OCI-M1 (cell line): Measurements from ENCODE around the gene PRKG1.
A peak's percentile ranks its signal among the peaks of the same experiment; 100 is the strongest.

Experiments used
- DNase-seq: peaks from one replicate; lab custom pipeline; 2025; lab: John Stamatoyannopoulos, UW

Gene PRKG1

DNA sequence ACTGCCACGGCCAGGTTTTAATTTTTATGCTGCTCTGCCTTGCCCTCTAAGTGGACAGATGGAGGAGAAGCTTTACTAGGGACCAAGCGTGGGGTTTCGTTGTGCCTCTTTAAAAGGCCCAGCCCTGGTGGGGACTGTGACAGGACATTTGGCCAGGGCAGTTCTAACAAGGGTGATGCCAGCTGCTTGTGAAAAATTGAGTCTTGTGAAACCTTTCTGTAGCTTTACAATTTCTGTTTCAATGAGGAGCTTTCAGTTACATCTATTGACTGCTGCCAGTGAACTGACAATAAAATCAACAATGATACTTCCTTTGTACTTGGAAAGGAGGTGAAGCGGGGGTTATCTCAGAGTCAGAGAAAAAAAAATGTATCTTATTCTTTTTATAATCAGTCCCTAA lies 858.2 kb downstream of the PRKG1 start:
- DNase-seq: no peak

DNA sequence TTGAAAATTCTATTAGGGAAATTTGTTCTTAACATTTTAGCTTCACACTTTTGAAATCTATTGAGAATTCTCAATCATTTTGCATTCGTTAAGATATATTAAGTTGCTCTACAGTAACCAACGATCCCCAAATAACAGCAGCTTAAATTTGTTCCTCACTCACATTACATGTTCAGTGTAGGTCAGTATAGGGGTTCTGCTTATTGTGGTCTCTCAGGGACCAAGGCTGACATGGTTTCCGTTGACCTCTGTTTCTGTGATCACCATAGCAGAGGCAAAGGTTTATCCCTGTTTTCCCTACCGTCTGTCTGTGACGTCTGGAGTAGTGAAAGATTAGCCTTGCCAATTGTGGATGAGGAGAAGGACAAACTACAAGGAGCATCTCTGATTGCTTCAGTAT lies 860.1 kb downstream of the PRKG1 start:
- no peak for DNase-seq

DNA sequence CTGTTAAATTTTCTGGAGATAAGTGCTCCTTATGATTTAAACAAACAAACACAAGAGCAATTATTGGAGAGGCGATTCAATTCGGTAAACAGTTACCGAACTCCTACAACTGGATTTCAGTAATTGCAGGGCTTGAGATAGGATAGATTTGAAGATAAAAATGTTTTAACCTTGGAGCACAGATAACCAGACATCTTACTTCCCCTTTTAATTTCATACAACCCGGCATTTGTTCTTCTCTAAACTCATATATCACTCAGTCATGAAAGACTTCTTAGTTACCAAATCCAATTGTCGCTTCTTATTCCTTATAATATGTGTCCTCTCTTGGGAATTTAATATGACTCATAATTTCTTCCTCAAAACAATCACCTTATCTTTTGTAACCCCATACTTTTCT lies 861.1 kb downstream of the PRKG1 start:
- peak; percentile 77 for DNase-seq

DNA sequence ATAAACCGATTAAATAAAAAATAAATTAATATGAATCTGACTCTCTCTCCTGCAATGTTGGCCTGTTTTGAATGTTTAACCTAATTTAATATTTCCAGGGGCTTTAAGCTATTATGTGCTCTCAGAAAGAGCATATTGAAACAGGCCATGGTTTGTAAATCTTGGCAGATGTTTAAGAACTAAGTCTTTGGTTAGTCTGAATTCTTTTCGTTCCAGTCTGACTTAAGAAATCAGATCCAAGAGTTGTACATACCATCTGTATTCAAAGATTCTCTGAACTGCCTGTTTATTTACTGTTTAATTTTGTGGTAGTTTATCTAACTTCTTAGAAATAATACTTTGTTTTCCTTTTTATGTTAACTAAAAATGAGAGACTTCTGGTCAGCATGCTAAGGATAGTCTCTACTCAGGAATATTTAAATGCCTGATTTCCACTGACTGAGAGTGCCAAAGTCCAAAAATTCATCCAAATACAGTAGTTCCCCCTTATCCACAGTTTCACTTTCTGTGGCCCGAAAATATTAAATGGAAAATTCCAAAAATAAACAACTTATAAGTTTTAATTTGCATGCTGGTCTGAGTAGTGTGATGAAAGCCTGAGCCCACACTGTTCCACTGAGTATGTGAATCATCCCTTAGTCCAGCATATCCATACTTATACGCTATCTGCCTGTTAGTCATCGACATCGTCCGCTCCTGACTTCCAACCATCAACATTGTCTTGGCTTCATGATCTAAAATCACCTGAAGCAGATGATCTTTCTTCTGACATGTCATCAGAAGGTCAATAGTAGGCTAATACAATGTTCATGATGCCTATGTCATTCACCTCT lies 863.2 kb downstream of the PRKG1 start:
- DNase-seq: no peak

DNA sequence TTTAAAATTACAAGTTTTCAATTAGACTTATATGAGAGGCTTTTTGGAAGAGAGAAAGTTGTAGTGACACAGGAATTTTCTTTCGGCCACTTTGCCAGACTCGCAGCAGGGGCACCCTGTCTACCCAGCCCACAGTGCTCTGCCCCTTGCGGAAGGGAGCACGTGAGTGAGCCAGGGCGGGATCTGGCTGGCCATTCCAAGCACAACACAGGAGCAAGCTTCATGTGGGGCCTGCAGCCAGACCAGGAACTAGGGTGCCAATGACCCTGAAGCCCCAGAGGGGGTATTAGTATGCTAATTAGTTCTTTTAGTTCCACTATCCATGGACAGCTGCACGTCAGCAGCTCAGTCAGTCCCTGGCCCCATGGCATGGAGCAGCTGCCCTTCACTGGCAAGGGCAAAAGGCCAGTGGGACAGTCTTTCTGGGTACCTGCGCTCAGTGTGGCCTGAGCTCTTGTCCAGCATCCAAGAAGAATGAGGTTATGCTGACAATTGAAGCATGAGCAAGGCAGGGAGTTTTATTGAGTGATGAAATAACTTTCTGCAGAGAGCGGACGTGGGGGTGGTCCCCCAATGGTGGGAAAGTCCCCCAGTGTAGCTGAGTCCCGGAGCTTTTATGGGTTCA lies 876.2 kb downstream of the PRKG1 start:
- no peak for DNase-seq

DNA sequence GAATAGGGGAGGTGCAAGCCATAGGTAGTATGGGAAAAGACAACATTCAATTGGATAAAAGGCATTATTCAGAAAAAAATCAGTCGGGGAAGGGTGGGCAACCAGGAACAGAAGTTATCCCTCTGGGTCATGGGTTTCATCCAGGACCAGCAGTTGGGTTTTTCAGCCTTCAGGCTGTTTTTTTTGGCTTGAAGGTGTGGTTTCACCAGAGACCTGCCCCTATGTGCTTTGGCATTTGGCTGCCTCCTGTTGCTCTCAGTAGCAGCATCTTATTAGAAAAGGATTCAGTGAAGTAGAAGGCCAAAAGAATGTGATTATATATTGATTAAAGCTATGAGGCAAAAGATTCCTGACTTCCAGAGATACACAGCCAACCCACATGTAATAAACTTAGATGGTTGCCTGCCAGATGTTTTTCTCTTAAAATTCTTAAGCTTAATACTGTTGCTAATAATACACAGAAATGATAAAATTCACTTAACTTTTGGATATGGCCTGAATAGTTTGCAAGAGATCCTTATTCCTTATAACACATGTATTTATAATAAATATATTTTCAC lies 876.8 kb downstream of the PRKG1 start:
- DNase-seq: no peak

DNA sequence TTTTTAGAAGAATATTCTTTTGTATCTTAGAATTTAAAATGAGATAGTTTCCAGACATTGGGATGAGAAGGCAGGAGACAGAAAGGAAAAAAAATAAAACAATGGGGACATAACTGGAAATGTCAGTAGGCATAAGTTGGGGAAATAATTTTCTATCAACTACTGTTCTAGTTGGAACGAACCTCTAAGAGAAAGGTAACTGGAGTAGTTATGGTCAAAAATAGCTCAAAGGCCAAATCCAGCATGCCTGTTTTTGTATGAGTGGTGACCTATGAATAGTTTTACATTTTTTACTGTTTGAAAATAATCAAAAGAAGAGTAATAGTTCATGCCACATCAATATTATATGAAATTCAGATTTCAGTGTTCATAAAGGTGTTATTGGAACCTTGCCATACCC lies 877.3 kb downstream of the PRKG1 start:
- DNase-seq: no peak

DNA sequence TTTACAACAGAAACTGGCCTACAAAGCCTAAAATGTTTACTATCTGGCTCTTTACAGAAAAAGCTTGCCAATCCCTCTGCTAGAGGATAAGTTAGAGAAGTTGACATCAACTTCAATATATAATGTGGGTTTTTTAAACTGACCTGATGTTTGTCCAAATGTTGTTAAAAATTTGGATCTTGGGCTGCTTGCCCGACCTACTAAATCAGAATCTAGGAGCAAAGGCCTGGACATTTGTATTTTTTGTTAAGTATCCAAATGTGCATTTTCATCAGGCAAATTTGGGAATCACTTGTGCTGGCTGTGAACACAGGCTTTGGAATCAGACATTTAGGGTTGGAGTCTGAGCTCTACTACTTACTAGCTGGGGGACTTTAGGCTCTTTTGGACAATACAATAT lies 877.8 kb downstream of the PRKG1 start:
- no peak for DNase-seq

DNA sequence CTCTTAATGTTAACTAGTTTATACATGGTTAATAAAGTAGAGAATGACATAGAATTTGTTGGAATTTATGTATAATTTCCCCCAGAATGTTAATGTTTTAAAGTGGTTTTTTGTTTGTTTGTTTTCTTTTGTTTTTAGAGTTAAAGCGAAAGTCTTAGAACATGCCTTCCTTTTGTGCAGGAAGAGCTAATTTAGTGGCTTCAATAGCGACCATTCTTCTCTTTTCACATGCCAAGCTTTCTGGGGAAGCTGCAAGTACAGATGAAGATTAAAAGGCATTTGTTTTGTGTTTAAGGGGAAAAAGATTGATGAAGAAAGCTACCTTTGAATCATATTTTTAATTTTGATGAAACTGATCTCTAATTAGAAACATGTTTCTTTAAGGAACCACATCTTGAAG lies 881.4 kb downstream of the PRKG1 start:
- DNase-seq: no peak

DNA sequence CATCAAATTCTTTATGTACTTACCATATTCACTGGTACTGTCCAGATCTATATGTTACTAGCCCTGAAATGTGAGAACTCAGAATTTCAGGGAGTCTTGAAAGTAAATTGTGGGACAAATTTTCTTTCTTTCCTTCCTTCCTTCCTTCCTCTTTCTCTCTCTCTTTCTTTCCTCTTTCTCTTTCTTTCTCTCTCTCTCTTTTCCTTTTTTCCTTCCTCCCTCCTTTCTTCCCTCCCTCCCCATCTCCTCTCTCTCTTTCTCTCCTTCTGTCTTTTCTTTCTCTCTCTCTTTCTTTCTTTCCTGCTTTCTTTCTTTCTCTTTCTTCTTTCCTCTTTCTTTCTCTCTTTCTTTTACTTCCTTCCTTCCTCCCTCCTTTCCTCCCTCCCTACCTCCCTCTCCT lies 882.5 kb downstream of the PRKG1 start:
- no peak for DNase-seq

DNA sequence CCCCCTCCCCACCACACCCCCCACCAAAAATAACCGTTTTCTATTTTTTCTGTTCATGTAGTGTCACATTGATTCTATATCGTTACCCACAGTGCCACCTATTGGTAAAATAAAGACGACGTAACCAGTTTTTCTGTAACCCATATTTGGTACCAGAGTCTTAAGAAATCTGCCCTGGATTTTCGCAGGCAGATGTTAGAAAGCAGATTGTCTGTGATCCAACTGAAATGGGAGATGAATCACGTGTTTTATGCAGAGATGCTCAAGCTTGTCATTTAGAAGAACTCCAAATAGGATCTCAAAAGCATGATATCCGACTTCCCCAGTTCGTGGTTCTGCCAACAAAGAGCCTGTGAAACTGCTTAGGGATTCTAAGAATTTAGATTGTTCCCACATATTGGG lies 886.2 kb downstream of the PRKG1 start:
- DNase-seq: peak; percentile 80

DNA sequence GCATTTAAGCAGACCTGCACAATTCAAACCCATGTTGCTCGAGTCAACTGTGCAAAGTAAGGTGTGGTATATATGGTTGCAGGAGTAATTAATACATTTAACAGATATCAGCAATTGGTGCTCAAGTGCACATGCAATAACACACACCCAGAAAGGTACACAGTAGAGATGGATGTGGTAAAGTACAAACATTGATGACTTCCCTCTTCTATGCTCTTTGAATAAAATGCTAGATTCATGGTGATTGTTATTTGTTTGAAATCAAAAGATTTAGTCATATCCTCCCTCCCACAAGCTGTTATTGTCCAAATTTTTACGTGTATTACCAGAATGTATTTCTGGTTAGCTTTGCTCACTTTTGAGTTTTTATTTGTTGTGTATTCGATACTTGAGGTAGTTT lies 887.1 kb downstream of the PRKG1 start:
- no peak for DNase-seq

DNA sequence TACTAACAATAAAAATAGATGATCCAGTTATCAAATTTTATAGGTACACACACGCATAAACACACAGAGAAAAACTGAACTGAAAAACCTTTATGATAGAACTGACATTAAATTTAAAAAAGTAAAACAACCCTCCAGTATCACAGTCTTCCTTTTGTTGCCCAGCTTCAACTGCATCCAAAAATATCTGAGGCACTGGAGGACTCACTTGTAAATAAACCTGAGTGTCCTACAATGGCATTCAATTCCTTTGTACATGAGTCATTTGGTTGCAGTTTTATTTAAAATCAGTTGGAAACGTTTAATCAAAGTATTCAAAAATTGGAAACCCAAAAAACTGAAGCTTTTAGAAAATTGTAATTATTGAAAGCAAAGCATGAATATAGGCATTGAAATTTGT lies 890.3 kb downstream of the PRKG1 start:
- DNase-seq: no peak

DNA sequence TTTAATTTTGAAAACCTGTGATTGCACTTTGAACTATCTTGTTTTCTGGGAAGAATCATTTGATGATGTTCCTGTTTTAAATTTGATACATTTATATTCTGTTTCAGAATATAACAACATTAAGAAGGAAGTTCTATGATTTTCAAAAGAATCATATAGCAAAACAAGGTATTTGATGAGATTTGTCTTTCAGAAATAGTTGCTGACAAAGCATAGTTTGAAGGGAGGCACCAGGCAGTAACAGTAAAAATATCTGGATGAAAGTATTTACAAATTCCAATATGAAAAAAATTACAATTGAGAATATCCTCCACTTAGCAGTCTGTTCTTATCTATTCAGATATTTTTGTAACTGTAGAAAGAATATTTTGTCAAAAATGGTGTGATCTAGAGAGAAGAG lies 891.2 kb downstream of the PRKG1 start:
- DNase-seq: no peak

DNA sequence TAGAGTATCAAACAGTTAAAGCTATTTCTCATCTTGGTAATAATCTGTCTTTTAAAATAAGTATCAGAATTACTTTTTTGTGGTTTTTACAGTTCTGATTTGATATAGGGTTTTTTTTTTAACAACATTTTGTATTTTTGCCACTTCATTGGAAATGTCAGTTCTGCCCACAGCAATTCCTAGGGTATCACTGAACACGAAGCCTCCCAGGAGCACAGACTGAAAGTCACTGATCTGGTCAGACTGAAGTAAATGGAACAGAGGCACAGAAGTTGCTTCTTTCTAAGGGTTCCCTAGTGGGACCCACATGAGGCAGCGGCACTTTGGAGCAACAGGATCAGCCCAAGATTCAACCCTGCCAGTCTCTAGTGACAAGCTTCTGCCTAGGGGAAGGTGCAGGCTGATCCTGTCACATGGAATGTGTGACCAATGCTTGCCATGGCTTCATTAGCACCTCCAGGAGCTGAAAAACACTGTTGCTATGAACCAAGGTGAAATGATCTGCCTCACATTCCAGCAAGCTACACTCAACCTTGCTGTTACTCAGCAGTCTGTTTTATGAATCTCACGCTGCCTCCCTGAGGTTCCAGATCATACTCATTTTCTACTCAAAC lies 898.6 kb downstream of the PRKG1 start:
- DNase-seq: no peak

DNA sequence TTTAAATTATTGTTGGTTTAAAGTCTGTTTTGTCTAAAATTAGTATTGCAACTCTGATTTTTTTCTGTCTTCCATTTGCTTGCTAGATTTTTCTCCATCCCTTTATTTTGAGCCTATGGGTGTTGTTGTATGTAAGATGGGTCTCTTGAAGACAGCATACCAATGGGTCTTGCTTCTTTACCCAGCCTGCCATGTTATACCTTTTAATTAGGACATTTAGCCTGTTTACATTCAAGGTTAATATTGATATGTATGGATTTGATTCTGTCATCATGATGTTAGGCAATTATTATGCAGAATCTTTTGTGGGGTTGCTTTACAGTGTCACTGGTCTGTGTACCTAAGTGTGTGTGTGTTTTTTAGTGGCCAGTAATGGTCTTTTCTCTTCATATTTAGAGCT lies 906.5 kb downstream of the PRKG1 start:
- no peak for DNase-seq

DNA sequence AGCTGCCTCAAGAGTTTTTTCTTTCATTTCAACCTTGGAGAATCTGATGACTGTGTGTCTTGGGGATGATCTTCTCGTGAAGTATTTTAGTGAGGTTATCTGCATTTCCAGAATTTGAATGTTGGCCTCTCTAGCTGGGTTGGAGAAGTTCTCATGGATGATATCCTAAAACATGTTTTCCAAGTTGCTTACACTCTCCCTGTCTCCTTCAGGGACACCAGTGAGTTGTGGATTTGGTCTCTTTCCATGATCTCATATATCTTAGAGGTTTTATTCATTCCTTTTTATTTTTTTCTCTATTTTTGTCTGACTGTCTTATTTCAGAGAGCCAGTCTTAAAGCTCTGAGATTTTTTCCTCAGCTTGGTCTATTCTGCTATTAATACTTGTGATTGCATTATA lies 907.4 kb downstream of the PRKG1 start:
- no peak for DNase-seq

DNA sequence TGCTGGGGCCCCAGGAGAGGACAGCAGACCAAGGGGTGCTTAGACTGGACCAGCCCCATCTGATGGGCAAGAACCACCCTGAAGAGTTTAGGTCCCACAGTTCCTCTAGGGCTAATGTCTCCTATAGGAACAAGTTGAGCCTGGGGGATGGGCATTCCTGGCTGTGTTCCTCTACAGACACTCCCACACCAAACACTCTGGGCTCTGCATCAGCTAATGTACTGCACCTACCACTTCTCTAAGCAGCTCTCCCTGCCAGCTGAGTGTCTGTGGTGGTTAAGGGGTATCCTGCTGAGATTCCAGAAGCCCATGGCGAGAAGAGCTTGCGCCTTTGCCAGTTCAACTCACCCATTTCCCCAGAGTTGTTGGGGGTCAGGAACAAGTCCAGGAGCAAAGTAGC lies 909.2 kb downstream of the PRKG1 start:
- DNase-seq: no peak

DNA sequence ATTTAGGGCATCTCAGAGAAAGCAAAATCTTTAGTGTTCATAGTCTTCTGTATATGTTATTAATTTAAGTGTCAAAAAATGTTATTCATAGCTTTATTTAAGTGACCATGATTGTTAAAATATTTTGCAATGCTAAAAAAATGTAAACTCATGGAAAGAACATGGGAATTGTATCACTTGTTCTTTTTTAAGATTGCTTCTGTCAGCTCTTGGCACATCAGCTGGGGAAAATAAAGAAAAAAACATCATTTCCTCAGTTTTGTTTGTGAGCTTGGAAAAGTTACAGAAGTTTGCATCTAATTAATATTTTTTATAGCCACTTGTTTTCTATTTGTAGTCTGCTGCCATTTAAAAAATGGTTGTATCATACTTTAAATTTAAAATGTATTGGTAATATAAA lies 911.0 kb downstream of the PRKG1 start:
- DNase-seq: no peak

DNA sequence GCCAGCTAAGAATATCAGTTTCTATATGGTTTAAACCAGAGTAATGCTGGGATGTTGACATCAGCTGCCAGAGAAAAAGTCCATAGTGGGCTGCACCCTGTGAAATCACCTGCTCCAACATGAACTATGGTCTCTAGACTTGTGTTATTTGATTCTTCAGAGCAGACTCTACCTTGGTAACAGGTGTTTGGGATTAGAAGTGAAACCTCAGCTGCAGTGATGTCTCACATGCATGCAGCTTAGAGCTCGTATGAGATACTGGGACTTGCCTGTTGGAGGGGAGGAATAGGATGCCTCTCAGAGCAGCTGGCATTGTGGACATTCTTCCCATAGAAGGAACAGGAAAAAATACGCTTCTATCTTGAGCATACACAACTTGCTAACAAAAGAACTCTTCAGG lies 912.2 kb downstream of the PRKG1 start:
- no peak for DNase-seq

DNA sequence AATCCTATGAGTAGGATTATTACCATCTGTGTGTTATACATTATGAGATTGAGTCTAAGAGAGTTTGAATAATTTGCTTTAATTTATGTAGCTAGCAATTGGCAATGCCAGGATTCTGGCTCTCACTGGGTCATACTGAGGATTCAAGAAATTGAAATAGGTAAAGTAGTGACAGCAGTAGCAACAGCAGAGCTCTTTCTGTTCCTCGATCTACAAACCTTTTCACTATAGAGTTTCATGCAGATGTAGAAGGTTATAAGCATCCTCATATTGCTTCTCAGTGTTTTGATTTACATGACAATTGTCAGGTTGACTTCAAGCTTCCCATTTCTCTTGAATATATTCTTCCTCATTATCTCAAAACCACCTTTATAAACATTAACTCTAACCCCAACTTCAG lies 919.2 kb downstream of the PRKG1 start:
- no peak for DNase-seq

DNA sequence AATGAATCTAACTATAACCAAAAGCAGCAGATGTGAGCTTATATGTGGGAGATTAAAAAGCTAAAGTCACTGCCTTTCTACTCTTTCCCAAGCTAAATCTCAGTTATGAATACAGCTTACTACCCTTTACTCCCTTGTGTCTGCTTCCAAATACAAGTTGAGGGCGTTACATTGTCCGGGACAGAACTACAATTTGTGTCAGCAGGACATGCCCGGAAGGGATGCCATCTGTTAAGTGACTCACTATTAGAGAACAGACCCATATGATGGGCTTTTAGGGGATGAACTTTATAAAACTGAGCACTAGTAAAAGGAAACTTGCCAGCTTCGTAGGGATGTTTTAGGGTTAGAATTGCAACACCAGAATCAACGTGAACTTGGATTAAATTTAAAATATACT lies 924.8 kb downstream of the PRKG1 start:
- no peak for DNase-seq

DNA sequence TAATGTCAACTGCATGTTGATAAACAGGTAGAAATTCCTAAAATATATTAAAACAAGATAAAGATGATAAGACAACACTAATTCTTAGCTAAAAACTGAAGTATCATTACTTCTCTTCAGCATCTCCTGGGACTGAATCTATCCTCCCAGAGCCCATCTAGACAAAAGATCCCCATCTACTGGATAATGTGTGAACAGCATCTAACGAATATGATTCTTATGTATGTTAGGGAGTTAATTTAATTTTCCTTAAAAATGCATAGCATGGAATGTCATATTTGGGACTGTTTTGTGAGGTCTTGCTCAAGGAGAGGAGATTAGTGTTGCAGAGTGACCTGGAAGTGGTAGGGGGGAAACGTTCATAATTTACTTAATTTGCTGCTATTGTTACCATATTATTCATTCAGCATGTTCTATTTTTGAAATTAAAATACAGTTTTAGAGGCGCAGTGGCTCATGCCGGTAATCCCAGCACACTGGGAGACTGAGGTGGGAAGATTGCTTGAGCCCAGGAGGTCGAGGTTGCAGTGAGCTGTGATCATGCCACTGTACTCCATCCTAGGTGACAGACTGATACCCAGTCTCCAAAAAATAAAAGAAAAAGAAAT lies 930.2 kb downstream of the PRKG1 start:
- DNase-seq: peak; percentile 73
